Left kidney (tissue), 8 donors: ENCODE measurements around the gene CACNG8. TPM values are rescaled to one million over a fixed set of nuclear protein-coding genes. Genes with fewer than 3 reads are reported as not detected.
"Not testable (repeated sequence)": the region's sequence is repeated elsewhere in the genome, so short reads cannot be mapped to it uniquely, and the experiment has no call there.

Source experiments
- DNase-seq: peaks from one replicate; pipeline ENCODE4 v3.0.0-alpha.2; 2013
- long read RNA-seq, 8 donors: transcript quantifications; one replicate each; lab custom pipeline, GENCODE V29; 2026
- polyA plus RNA-seq: library from polyadenylated mRNA; unstranded; fragments of 120-200 nt; gene quantifications from one replicate; pipeline ENCODE4 v1.2.1, GENCODE V29; 2013; ENCODE audit not compliant: insufficient read length

CACNG8 gene
- polyA plus RNA-seq: 0.33 TPM
- long read RNA-seq, donor 1: 0 reads
- long read RNA-seq, donor 2: 0 reads
- long read RNA-seq, donor 3: 0 reads
- long read RNA-seq, donor 4: 0 reads
- long read RNA-seq, donor 5: 0 reads
- long read RNA-seq, donor 6: 0 reads
- long read RNA-seq, donor 7: 0 reads
- long read RNA-seq, donor 8: 0 reads

DNA sequence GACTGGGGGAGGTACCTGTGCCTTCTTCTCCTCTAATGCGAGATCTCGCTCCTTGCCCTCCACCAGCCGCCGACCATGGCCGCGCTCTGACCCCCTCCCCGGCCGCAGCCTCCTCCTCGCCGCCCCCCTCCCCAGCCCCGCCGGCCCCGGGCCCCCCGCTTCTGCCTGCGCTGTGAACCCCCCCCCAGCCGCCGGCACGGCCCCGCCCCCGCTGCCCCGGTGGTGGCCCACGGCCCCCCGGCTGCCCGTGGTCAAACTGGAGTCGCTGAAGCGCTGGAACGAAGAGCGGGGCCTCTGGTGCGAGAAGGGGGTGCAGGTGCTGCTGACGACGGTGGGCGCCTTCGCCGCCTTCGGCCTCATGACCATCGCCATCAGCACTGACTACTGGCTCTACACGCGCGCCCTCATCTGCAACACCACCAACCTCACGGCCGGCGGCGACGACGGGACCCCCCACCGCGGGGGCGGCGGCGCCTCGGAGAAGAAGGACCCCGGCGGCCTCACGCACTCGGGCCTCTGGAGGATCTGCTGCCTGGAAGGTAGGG lies at the start of gene CACNG8:
CACNG8 (plus strand) TSS at position 51 of the 545 bp plus-strand sequence.
- no peak for DNase-seq

GRCh38 chr19:53915000-53915399 lies 47.7 kb upstream of the CACNG8 start:
- DNase-seq: no peak

GRCh38 chr19:53916004-53916403 lies 46.7 kb upstream of the CACNG8 start:
- no peak for DNase-seq

GRCh38 chr19:53917356-53917755 lies 45.4 kb upstream of the CACNG8 start:
- no peak for DNase-seq

- peak; percentile 78 for DNase-seq
Measured at GRCh38 chr19:53927739-53928138, 35.0 kb upstream of the CACNG8 start.

GRCh38 chr19:53936029-53936428 lies 26.7 kb upstream of the CACNG8 start:
- DNase-seq: no peak

- DNase-seq: no peak
Measured at GRCh38 chr19:53942001-53942786, 20.5 kb upstream of the CACNG8 start.

GRCh38 chr19:53944416-53944815 lies 18.3 kb upstream of the CACNG8 start:
- DNase-seq: no peak

DNA sequence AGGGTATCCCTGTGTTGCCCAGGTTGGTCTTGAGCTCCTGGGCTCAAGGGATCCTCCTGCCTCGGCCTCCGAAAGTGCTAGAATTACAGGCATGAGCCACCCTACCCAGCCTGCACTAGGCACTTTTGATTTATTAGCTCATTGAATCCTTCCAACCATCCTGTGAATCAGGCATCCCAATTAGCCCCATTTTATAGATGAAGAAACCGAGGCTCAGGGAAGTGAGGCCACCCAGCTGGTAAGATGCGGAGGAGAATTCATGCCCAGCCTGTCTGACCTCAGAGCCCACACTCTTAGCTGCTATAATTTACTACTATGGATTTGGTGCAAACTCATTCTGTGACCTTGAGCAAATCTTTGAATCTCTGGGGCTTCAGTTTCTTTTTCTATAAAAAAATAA lies 17.8 kb upstream of the CACNG8 start:
- DNase-seq: no peak

GRCh38 chr19:53945441-53945840 lies 17.3 kb upstream of the CACNG8 start:
- DNase-seq: no peak

DNA sequence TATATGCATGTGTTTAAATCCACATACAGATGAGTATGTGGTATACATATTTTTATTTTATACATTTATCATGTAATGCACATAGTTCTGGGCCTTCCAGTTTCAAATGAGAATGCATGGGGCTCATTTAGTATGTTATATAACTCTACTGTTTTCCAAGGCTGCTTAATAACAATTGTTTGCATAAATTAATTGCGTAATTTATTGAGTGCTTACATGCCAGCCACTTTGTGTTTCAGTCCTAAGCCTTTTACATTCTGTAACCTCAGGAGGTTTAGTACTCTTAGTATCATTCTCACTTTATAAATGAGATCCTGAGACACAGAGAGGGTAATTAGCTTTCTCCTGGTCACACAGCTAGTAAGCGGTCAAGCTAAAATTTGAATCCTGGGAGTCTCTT lies 16.7 kb upstream of the CACNG8 start:
- DNase-seq: no peak

DNA sequence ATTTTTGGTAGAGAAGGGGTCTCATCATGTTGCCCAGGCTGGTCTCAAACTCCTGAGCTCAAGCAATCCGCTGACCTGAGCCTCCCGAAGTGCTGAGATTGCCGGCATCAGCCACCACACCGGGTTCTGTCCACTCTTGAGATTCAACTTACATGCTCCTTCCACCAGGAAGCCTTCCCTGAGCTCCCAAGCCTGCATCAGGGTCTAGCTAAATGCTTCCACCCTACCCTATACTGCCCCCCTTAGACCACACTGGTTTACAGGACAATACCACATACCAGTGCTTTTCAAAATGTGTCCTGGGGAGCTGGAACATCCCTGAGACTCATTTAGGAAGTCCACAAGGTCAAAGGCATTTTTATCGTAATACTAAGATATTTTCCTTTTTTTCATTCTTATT lies 15.1 kb upstream of the CACNG8 start:
- DNase-seq: no peak

DNA sequence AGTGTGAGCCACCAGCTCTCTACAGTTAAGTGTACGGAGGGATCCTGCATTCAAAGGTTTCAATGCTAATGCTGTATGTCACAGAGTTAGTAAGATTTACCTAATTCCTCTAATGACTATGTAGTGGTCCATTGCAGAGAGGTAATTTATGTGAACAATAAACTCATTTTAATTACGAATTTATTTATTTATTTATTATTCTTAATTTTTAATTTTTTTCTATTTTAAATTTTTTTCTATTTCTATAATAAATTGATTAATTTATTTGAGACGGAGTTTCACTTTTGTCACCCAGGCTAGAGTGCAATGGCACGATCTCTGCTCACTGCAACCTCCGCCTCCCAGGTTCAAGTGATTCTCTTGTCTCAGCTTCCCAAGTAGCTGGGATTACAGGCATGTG lies 14.1 kb upstream of the CACNG8 start:
- DNase-seq: not testable (repeated sequence)

GRCh38 chr19:53951436-53951835 lies 11.3 kb upstream of the CACNG8 start:
- no peak for DNase-seq

- no peak for DNase-seq
Measured at GRCh38 chr19:53951947-53952346, 10.8 kb upstream of the CACNG8 start.

GRCh38 chr19:53953383-53953782 lies 9.4 kb upstream of the CACNG8 start:
- no peak for DNase-seq

DNA sequence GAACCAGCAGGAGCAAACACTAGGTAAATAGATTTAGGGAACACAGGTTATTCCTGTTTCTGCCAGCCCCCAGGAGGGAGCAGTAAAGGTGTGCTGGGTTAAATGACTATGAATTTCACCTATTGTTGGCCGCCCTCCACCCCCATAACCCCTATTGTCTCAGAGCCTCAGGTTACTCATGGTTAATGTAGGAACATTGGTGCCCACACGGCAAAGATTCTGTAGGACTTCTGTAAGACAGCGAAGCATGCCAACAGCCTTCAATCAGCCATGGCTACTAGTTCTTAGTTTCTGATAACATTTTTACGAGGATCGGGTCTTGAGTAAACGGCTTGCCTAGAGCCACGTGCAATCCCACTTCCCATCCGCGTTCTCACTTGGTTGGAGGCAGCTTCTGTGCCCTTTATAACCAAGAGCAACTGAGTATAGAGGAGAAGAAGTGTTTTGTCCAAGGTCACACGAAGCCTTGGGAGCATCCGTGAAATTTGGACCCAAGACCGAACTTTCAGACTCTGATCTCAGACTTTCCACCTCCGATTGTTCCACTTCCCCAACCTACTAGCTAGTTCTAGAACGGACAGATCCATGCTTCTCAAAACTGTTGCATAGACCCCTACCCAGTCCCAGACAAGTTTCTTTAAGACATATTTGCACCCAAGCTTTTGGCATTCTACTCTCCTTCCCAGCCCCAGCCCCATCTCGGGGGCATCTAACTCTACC lies 5.1 kb upstream of the CACNG8 start:
- no peak for DNase-seq

- DNase-seq: no peak
Measured at GRCh38 chr19:53958168-53958571, 4.6 kb upstream of the CACNG8 start.

DNA sequence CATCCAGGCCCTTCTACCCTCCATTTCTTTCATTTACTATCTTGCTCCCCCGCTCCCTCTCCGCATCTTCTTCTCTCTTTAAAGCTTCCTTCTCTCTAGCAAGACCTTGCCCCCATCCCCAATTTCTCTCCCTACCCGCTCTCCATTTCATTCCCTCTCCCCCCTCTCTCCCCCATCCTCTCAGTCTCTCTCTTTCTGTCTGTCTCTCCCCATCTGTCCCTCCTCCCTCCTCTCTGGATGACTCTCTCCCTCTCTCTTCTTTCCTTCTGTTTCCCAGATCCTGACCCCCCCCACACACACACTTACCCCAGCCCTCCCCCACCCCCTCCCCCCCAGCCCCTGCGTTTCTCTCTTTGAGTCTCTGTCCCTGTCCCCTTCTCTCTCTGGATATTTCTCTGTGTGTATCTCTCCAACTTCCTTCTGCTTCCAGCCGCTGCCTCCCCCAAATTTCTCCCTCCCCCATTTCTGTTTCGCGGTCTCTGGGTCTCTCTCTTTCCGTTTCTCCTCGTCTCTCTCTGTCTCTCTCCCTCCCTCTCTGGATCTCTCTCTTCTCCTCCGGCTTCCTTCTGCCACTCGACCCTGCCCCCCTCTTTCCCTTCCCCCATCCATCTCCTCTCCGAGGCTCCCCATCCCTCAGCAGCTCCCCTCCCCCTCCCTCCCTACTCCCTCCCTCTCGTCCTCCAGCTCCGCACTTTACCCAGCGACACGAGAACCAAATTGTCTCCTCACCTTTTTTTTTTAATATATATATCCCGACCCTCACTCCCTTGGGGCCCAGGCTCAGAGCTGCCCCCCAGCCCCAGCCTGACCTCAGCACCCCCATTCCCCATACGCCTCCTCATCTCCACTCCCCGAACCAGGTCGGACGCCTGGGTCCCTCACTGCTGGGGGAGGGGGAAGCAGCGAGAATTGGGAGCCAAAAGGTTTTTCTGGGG lies 3.6 kb upstream of the CACNG8 start:
- DNase-seq: no peak

DNA sequence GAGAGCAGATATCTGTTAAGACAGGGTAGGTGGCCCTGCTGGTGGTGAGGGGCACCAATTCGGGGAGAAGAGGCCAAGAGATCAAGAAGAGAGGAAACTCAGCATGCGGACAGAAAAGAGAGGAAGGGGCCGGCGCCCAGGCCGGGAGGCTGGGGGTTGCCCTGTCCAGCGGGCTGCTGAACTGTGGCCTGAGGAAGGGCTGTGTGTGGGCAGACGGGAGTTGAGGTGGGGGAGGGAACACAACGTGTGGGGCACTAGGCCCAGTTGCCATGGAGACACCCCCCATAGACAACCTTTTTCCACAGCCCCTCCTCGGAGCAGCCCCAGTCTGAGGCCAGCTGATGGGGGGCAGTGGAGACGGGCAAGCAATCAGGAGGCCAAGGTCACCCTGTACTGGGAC lies 2.5 kb upstream of the CACNG8 start:
- no peak for DNase-seq

GRCh38 chr19:53960886-53961285 lies 1.9 kb upstream of the CACNG8 start:
- DNase-seq: no peak
